Stimulated activated CD4-positive, alpha-beta T cell treated with anti-CD3 and anti-CD28 coated beads, TNF-alpha, amount 100 ng/mL, for 48 hours (primary cell): ENCODE data around the gene NOS1AP.
"Not testable (repeated sequence)": the region's sequence is repeated elsewhere in the genome, so short reads cannot be mapped to it uniquely, and the experiment has no call there.

ENCODE experiments used
- DNase-seq, 3 donors: peaks; one replicate each; pipeline ENCODE4 v3.0.0-alpha.2; 2020; ENCODE audit warnings: low read depth in 3 of 3

The NOS1AP gene

GRCh38 chr1:162069334-162070093 is at the start of gene NOS1AP:
TSS of gene NOS1AP (plus strand) at chr1:162069691. CDS start at chr1:162070178, 487 bp downstream.
- DNase-seq, result peak; percentile 62 to 72 (median 64)

DNA sequence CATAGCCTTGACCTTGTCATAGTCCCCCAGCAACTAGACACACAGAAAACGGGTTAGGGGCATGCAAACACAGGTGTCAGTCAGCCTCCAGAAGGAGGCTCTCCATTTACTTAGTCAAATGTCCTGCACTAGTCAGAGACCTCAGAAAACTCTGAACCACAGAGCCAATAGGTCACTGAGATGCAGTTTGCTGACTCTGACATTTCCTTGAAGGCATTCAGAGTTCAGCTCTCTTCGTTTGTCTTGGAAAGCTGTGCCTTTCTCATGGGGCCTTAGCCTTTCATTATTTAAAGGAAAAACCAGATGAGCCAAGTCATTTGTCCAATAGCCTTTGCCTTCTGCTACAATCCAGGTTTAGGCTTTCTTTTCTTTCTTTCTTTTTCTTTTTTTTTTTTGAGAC is 49.3 kb upstream of the NOS1AP start:
- no peak for DNase-seq

- DNase-seq, result no peak
Measured at GRCh38 chr1:162021124-162021523, 48.4 kb upstream of the NOS1AP start.

DNA sequence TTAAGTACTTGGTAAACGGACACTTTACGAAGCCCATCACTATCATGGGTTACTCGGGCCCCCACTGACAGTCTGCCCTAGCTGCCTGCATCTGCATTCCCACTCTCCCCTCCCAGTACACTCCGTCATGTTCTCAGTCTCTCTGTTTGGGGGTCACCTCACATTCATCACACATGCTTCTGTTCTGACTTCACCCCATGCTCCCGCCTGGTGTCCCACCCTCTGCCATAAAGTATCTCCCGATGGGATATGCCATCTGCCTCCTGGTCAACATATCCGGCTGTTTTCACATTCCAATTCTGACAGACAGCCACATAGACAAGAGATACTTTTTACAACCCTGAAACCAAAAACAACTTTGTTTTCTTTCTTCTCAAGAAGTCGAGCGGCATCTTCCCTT is 46.9 kb upstream of the NOS1AP start:
- no peak for DNase-seq

DNA sequence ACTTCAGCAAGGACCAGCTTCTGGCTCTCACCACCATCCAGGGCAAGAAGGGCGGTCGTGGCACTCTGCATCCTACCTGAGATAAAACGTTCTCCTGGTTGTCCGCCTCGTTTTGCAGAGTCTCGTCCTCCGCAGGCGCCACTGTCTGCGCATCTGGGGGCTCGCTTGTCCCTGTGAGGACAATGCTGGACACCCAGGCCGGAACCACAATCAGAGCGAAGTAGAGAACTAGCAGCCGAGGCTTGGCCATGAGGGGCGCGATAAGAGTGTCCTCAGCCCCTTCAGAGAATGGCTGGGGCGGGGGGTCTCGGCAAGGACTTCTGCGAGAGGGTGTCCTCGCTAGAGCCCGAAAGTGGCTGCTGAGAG is 46.3 kb upstream of the NOS1AP start:
- DNase-seq, result no peak

DNA sequence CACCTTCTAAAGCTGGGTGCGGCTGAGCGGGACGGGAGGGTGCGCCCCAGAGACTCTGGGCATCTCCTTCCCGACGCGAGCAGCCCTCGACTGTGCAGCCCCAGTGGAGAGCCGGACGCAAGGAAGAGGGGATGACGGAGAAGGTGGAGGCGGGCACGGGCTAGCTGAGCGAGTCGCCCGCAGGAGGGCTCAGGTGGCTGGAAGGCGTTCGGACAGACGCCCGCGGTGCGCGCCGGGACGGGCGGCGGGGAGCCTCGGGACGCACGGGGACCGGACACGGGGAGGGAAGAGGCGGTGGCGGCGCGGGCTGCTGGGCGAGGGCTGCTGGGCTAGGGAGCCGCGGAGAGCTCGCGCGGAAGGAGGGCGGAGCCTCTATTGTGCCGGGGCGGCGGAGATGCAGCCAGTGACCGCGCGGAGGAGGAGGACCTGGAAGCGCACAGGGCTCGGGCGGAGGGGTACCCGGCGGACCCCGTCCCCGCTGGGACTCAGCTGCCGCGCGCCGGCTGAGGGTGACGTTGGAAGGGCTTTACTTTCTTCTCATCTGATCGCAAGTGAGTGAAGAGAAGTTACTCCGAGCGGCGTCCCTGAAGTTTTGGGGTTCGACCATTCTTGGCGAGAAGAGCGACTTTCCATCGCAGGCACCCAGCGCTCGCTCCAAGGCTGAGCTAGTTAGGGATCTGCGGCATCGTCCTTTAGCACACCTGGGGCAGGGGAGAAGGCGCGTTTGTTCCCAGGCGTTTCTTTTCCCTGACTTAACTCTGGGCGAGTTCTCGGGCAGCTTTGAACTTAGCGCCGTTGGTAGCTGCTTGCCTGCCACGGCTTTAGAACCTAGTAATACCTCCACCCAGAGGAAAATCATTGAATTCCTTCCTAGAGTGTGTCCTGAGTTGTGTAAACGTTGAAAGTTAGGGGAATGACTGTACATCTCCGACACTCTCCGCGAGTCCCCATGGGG is 45.7 kb upstream of the NOS1AP start, which contains the start of gene OLFML2B:
Gene OLFML2B (minus strand): TSS at position 323 of the 955 bp plus-strand sequence. CDS start 439 bp downstream, outside the sequence.
- DNase-seq, result peak in 2 of 3 donors; percentile 19 to 40

- DNase-seq, result no peak
Measured at GRCh38 chr1:162025541-162025940, 44.0 kb upstream of the NOS1AP start.

- DNase-seq, result no peak
Measured at GRCh38 chr1:162026881-162027280, 42.6 kb upstream of the NOS1AP start.

- no peak for DNase-seq
Measured at GRCh38 chr1:162028726-162029125, 40.8 kb upstream of the NOS1AP start.

GRCh38 chr1:162029157-162029556 is 40.3 kb upstream of the NOS1AP start:
- DNase-seq, result no peak

DNA sequence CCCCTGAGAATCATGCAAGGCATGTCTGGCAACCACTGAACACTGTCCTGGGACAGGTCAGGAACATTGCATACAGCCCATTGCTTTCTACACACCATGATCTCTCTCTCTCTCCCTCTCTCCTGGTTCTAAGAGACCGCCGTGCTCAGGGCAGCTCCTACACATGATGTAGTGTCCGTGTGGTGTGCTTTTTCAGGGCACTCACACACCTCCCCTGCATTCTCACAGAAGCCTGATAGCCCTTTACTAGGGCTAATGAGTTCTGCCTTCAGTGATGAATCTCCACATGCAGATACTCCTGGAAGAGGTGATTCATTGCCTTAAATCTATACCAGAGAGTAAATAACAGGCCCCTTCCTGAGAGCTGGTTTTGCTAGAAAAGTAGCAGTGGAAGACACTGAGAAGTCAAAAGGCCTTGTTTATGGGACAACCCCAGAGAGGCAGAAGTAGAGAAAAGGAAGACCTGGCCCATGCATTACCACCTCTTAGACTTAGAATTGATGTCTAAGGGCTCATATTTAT is 38.7 kb upstream of the NOS1AP start:
- no peak for DNase-seq

DNA sequence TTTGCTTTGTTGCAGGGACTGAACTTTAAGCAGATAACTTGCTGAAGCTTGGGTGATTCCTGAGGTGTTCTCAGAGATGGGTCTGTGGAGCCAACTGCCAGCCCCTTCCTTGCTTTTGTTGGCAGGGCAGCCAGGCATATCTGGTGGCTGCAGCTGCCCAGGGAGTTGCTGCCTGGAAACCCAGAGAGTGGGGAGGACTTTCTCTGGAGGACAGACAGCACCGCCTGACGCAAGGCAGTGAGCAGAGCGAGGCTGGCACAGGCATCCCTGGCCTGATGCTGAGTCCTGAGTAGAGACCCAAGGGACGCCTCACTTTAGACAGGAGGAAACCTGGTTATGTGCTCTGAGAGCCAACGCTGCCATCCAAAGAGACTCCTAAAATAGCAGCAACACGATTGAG is 36.1 kb upstream of the NOS1AP start:
- no peak for DNase-seq

GRCh38 chr1:162035241-162035640 is 34.2 kb upstream of the NOS1AP start:
- DNase-seq, result no peak

GRCh38 chr1:162036163-162036562 is 33.3 kb upstream of the NOS1AP start:
- no peak for DNase-seq

DNA sequence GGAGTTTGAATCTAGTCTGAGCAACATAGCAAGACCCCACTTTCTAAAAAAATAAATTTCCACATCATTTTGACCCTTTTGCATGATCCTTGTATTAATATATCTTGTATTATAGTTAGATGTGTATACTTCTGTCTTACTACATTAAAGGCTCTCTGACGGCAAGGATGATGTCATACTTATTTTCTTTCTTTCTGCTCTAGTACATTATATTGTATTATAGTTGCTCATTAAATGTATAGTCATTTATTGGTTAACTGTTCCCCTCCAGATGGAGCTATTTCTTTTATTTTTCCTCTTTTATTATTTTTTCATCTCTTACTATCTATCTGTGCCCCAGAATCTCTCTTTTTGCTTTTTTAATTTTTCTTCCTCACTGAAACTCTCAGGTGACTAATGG is 30.9 kb upstream of the NOS1AP start:
- no peak for DNase-seq

DNA sequence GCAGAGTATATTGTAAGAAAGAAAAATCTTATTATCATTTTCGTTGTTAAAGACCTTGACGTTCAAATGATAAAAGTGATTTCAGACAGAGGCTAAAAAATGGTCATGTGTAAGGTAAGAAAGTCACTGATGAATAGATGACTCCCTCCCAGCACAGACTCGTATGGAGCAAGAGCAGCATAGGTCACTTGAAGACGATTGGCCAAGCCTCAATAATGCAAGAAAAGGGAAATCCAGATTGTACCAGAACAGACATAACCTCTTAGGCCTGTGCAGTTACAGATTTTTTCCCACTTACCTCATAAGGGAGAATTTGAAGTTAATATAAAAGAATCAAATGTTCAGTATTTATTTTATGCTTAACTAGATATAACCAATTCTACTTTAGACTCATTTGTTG is 29.5 kb upstream of the NOS1AP start:
- DNase-seq, result no peak

GRCh38 chr1:162040657-162041056 is 28.8 kb upstream of the NOS1AP start:
- no peak for DNase-seq

DNA sequence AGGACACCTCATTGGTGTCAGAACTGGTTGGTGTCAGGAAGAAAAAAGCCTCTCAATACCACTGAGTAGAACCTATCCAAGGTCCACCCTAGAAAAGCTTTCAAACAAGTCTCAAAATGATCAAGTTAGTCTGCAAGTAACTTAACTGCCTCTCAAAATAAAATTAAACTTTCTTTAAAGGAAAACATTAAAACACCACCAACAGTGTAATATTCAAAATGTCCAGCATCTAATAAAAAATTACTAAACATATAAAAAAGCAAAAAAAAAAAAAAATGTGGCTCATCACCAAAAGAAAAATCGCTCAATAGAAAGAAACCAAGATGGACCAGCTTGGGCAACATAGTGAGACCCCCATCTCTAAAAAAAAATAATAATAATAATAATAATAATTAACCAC is 27.1 kb upstream of the NOS1AP start:
- DNase-seq, result no peak

DNA sequence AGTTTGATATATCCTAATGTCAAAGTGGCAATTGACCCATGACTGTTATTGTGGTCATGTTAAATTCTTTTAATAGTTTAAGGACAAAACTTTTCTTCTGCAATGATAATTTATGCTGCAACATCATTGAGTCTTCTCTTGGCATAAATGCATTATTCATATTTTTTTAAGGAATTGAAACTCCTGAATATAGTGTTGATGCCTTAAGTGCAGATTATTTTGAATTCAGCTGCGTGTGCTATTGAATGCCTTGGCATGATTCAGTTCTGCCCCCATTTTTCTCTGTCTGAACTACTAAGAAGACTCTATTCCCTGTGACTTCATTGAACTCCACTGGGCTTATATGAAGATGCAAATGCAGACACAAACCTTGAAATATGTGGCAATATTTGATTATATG is 22.6 kb upstream of the NOS1AP start:
- DNase-seq, result no peak

DNA sequence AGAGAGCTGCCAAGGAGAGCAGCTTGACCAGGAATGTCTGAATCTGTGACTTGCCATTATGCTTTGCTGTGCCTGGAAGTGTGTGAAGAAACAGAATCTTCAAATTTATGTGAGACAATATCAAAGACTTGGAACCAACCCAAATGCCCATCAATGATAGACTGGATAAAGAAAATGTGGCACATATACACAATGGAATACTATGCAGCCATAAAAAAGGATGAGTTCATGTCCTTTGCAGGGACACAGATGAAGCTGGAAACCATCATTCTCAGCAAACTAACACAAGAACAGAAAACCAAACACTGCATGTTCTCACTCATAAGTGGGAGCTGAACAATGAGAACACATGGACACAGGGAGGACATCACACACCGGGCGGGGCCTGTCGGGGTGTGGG is 15.5 kb upstream of the NOS1AP start:
- DNase-seq, result not testable (repeated sequence)

GRCh38 chr1:162055062-162055461 is 14.4 kb upstream of the NOS1AP start:
- DNase-seq, result no peak

- DNase-seq, result peak in 1 of 3 donors; percentile 15
Measured at GRCh38 chr1:162056043-162056442, 13.4 kb upstream of the NOS1AP start.
